HepG2 (cell line): ENCODE data around the gene PTPRF. TPM values are rescaled to one million over a fixed set of nuclear protein-coding genes. Genes with fewer than 3 reads are reported as not detected.

Source experiments
- ATAC-seq: fragments of 200-7000 bp; cut with Tn5 transposase; 3 replicates; pipeline ENCODE4 v1.9.1; 2020; ENCODE audit warnings: mild to moderate bottlenecking, moderate library complexity
- BruUV-seq: library from RNA; stranded (reverse); fragments of 400-500 nt; replicated peaks from 2 replicates; lab custom pipeline; 2021; lab: Mats Ljungman, UMichigan
- CTCF ChIA-PET: fragments of 300-600 bp; formaldehyde crosslinking; extraction: SDS; loops from one replicate; lab custom pipeline; 2021; ENCODE audit warnings: low total read pairs, inconsistent platforms, low intra/inter-chr PET ratio; lab: Yijun Ruan, JAX
- POLR2A ChIA-PET: fragments of 350-600 bp; sonication (Branson Sonifier 250); formaldehyde crosslinking; loops from one replicate; lab custom pipeline; 2020; ENCODE audit warnings: antibody characterized with exemption, inconsistent platforms; lab: Yijun Ruan, JAX
- DNase-seq: peaks from one replicate; pipeline ENCODE4 v3.0.0-alpha.2; 2015; ENCODE audit warnings: low spot score
- FAIRE-seq: peaks from 3 replicates; lab custom pipeline; 2011; peaks lifted over from hg19 to GRCh38; lab: Jason Lieb, UNC
- H2AFZ ChIP-seq: one replicate; pipeline ENCODE4 v1.6.1; 2011; ENCODE audit warnings: low read length, inconsistent platforms
- H3K27ac ChIP-seq: fragments of 300-600 bp; 3 replicates; pipeline ENCODE4 v1.8.0; 2011; ENCODE audit warnings: mixed run types, mild to moderate bottlenecking, mixed read lengths, low read length, inconsistent platforms; ENCODE audit not compliant: insufficient read depth; ENCODE audit errors: extremely low read length
- H3K27me3 ChIP-seq, 2 experiments: fragments of 200-600 bp in 1 of 2; 2 replicates in 1 of 2; 3 replicates in 1 of 2; pipeline versions ENCODE4 v1.6.0 to v1.8.0; 2011; ENCODE audit warnings: low read length in 2 of 2, mild to moderate bottlenecking in 2 of 2, moderate library complexity in 2 of 2, inconsistent platforms in 1 of 2; ENCODE audit not compliant: insufficient read depth in 2 of 2, control insufficient read depth in 1 of 2
- H3K36me3 ChIP-seq, 2 experiments: fragments of 200-600 bp in 1 of 2; replicated peaks in 1 of 2; 2 replicates in 1 of 2; 3 replicates in 1 of 2; pipeline versions ENCODE4 v1.5.1 to v1.8.0; 2011; ENCODE audit warnings: low read length in 2 of 2, inconsistent platforms in 1 of 2; ENCODE audit not compliant: insufficient read depth in 2 of 2, control insufficient read depth in 1 of 2
- H3K4me1 ChIP-seq: 2 replicates; pipeline ENCODE4 v1.5.1; 2012; ENCODE audit warnings: low read length, inconsistent platforms; ENCODE audit not compliant: insufficient read depth
- H3K4me2 ChIP-seq: 2 replicates; pipeline ENCODE4 v1.6.0; 2011; ENCODE audit warnings: low read depth, low read length, inconsistent platforms
- H3K4me3 ChIP-seq, 3 experiments: fragments of 200-600 bp in 1 of 3; sonication (generic), shearing (Covaris generic) in 1 of 3; replicated peaks in 1 of 3; 2 replicates each; pipeline ENCODE4 v1.5.1; 2011 to 2016; ENCODE audit warnings: low read length in 3 of 3, inconsistent platforms in 2 of 3, low read depth in 2 of 3, mild to moderate bottlenecking in 2 of 3, control low read depth in 1 of 3, mixed read lengths in 1 of 3; ENCODE audit not compliant: insufficient read depth in 1 of 3
- H3K79me2 ChIP-seq: one replicate; pipeline ENCODE4 v1.6.1; 2011; ENCODE audit warnings: low read length, inconsistent platforms; ENCODE audit not compliant: insufficient read depth
- H3K9ac ChIP-seq: 2 replicates; pipeline ENCODE4 v1.6.0; 2011; ENCODE audit warnings: mild to moderate bottlenecking, low read depth, low read length, inconsistent platforms; ENCODE audit not compliant: insufficient read depth
- H3K9me3 ChIP-seq: 2 replicates; pipeline ENCODE4 v1.5.1; 2012; ENCODE audit warnings: mild to moderate bottlenecking, low read length
- H4K20me1 ChIP-seq: 2 replicates; pipeline ENCODE4 v1.6.0; 2011; ENCODE audit warnings: inconsistent platforms, mild to moderate bottlenecking, low read length, moderate library complexity; ENCODE audit not compliant: insufficient read depth
- KDM5B ChIP-seq: sonication (generic); formaldehyde crosslinking; IDR thresholded peaks from 2 replicates; pipeline ENCODE4 v1.4.0; 2020; ENCODE audit warnings: missing genetic modification reagents, mild to moderate bottlenecking, borderline replicate concordance
- PCBP1 ChIP-seq: fragments of 200-400 bp; formaldehyde crosslinking; IDR thresholded peaks from 2 replicates; pipeline ENCODE4 v1.6.1; 2017; ENCODE audit warnings: mild to moderate bottlenecking, low read depth, low read length, borderline replicate concordance
- RAD21 ChIP-seq: fragments of 450-650 bp; formaldehyde crosslinking; IDR thresholded peaks from 2 replicates; pipeline ENCODE4 v1.5.0; 2020; ENCODE audit warnings: mild to moderate bottlenecking
- SMC3 ChIP-seq: IDR thresholded peaks from 2 replicates; pipeline ENCODE4 v1.6.1; 2011; ENCODE audit warnings: low read length, improper control_type of control experiment
- SNAPC2 ChIP-seq: sonication (generic); formaldehyde crosslinking; IDR thresholded peaks from 2 replicates; pipeline ENCODE4 v1.8.1; 2022; ENCODE audit warnings: mild to moderate bottlenecking, missing genetic modification reagents
- STAG1 ChIP-seq: sonication (generic); formaldehyde crosslinking; IDR thresholded peaks from 2 replicates; pipeline ENCODE4 v1.4.0; 2020; ENCODE audit warnings: missing genetic modification reagents
- TAF1 ChIP-seq: sonication (generic); formaldehyde crosslinking; IDR thresholded peaks from 2 replicates; pipeline ENCODE4 v1.4.0; 2020; ENCODE audit warnings: missing genetic modification reagents
- TCF7 ChIP-seq: sonication (generic); IDR thresholded peaks from 2 replicates; pipeline ENCODE4 v1.6.1; 2016; ENCODE audit warnings: antibody characterized with exemption, low read depth
- TEAD3 ChIP-seq: optimal IDR thresholded peaks from 2 replicates; pipeline ENCODE3; 2016; ENCODE audit warnings: borderline replicate concordance
- TMF1 ChIP-seq: sonication (generic); formaldehyde crosslinking; IDR thresholded peaks from 2 replicates; pipeline ENCODE4 v1.8.1; 2022; ENCODE audit warnings: low read depth, missing genetic modification reagents
- ZNF543 ChIP-seq: sonication (generic); formaldehyde crosslinking; IDR thresholded peaks from 2 replicates; pipeline ENCODE4 v1.4.0; 2020; ENCODE audit warnings: mild to moderate bottlenecking, missing genetic modification reagents
- ZNF614 ChIP-seq: IDR thresholded peaks from 2 replicates; pipeline ENCODE4 v1.6.1; 2018; ENCODE audit warnings: missing biosample characterization, missing genetic modification reagents, inconsistent platforms, borderline replicate concordance
- ZNF782 ChIP-seq: sonication (generic); formaldehyde crosslinking; IDR thresholded peaks from 2 replicates; pipeline ENCODE4 v1.4.0; 2020; ENCODE audit warnings: missing genetic modification reagents, mild to moderate bottlenecking, borderline replicate concordance
- WGBS: methylation state at CpG from one replicate; pipeline ENCODE4 v1.1.6; 2017; ENCODE audit warnings: low lambda C conversion rate; 5-methylcytosine and 5-hydroxymethylcytosine counted together
- in situ Hi-C: cut with HindIII; loops from 2 replicates; pipeline ENCODE4 v1.10.0; 2017; ENCODE audit warnings: low pct_unique_long_range_greater_than_20kb; ENCODE audit not compliant: extremely low pct_ligation_motif_present
- intact Hi-C: fragments of 100-400 bp; cut with micrococcal nuclease; formaldehyde crosslinking; loops from one replicate; pipeline ENCODE4 v1.10.0; 2022; ENCODE audit not compliant: unreplicated experiment
- polyA plus RNA-seq, 8 experiments: library from polyadenylated mRNA; depleted of rRNA in 3 of 8; stranded (reverse) in 7 of 8; unstranded in 1 of 8; fragments of >200 nt; fragmentation: Illumina TruSeq in 4 of 8; extraction: Trizol in 4 of 8; gene quantifications; 2 replicates each; pipeline versions ENCODE4 v1.2.1 to v1.2.3, GENCODE V29; 2011 to 2016; ENCODE audit warnings: low read depth in 4 of 8, missing spikeins in 1 of 8, mixed read lengths in 1 of 8; ENCODE audit not compliant: insufficient read depth in 1 of 8
- total RNA-seq, 5 experiments: library from RNA; depleted of rRNA; stranded (reverse); fragments of >200 nt; fragmentation: Illumina TruSeq; extraction: Trizol; gene quantifications; 2 replicates each; pipeline ENCODE4 v1.2.3, GENCODE V29; 2016; ENCODE audit warnings: low read depth in 1 of 5
- TF ChIP-seq, protein P1 (sequence below): sonication (generic); formaldehyde crosslinking; IDR thresholded peaks from 2 replicates; pipeline ENCODE4 v1.5.1; 2020; ENCODE audit warnings: missing genetic modification reagents, mild to moderate bottlenecking, borderline replicate concordance
- TF ChIP-seq, protein P2 (sequence below): sonication (generic); formaldehyde crosslinking; IDR thresholded peaks from 2 replicates; pipeline ENCODE4 v1.5.0; 2020; ENCODE audit warnings: mild to moderate bottlenecking, missing genetic modification reagents, moderate library complexity
- TF ChIP-seq, protein P3 (sequence below): sonication (generic); formaldehyde crosslinking; IDR thresholded peaks from 2 replicates; pipeline ENCODE4 v1.5.1; 2020; ENCODE audit warnings: mild to moderate bottlenecking, missing genetic modification reagents, borderline replicate concordance

Gene PTPRF
- total and polyA plus RNA-seq, 2 of the 13 experiments (the other 11 are each of a cell fraction or from before 2014, with no cell fraction given), result 55.9 to 167 TPM

DNA sequence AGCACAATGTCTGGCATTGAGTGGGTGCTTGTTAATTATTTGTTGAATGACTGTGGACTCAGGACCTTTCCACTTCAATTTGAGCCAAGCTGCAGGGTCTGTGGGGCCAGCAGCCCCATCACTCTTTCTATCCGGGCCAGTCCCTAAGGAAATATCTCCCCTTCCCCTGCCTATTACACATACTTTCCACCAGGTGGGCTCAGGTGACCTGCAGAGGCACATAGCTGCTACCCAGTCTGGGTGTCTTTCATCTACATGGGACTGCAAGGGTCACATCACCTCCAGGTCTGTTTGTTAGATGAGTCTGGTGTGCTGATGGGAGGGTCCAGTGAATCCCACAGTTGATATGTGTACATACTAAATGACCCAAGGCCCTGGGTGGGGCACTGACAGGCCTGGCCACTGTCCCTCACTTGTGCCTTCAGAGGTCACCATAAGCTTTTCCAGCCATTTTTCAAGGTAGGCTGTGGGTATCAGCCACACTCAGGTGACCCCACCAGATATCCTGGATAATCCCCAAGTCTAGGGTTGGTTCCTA is 59.8 kb downstream of the PTPRF start:
- H3K36me3 ChIP-seq, result peaks cover 37 to 76% of the 10 kb centered on the region in 2 experiments

More for the DNA sequence above, 59.8 kb downstream of the PTPRF start:
- 67% methylated on average over 1 of the region's 1 CpG for WGBS
- no peaks in the 10 kb centered on the region for H3K4me1 ChIP-seq
- no peaks in the 10 kb centered on the region for H3K27me3 ChIP-seq
- intact Hi-C loops (loop anchor here (2.0 kb wide), 1 partner anchor 62 kb away; no protein-coding TSS in a partner anchor), in situ Hi-C loops (no loop called here)
- ATAC-seq (peak; percentile 76), DNase-seq (peak; percentile 44), FAIRE-seq (peak; percentile 51)
- CTCF ChIA-PET, result interaction anchor here (1.6 kb wide), 1 partner anchor 62 kb away, joined by 7 read pairs; no protein-coding TSS in a partner anchor
- no peak overlapping the region for H3K9ac ChIP-seq
- no TSS peak for BruUV-seq
- H3K27ac ChIP-seq, result no peak overlapping the region
- POLR2A ChIA-PET, result no interaction called here
- peaks cover 7% of the 10 kb centered on the region; the same call in 1 of the 2 replicates for H4K20me1 ChIP-seq
- TF ChIP-seq TEAD3 (CRISPR knock-in tag), result peak; percentile 99
- TF ChIP-seq KDM5B, result no peak
- no peak for TF ChIP-seq ZNF614
- TF ChIP-seq, protein P1, sequence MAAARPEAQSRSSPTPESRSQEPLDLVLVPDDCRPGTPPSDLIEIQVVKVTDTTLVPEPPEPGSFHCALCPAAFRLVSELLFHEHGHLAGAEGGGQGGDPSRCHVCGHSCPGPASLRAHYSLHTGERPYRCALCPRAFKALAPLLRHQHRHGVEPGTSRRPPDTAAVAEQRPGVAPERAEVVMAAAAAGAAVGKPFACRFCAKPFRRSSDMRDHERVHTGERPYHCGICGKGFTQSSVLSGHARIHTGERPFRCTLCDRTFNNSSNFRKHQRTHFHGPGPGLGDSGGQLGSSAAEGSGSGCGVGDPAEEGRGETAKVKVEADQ (CRISPR knock-in tag), result no peak
- TF ChIP-seq, protein P2, sequence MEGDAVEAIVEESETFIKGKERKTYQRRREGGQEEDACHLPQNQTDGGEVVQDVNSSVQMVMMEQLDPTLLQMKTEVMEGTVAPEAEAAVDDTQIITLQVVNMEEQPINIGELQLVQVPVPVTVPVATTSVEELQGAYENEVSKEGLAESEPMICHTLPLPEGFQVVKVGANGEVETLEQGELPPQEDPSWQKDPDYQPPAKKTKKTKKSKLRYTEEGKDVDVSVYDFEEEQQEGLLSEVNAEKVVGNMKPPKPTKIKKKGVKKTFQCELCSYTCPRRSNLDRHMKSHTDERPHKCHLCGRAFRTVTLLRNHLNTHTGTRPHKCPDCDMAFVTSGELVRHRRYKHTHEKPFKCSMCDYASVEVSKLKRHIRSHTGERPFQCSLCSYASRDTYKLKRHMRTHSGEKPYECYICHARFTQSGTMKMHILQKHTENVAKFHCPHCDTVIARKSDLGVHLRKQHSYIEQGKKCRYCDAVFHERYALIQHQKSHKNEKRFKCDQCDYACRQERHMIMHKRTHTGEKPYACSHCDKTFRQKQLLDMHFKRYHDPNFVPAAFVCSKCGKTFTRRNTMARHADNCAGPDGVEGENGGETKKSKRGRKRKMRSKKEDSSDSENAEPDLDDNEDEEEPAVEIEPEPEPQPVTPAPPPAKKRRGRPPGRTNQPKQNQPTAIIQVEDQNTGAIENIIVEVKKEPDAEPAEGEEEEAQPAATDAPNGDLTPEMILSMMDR (CRISPR knock-in tag), result peak; percentile 66
- TF ChIP-seq SNAPC2 (CRISPR knock-in tag), result no peak
- no peak for TF ChIP-seq TAF1 (CRISPR knock-in tag)
- no peak for TF ChIP-seq ZNF543 (CRISPR knock-in tag)
- TF ChIP-seq STAG1 (CRISPR knock-in tag), result peak; percentile 49
- TF ChIP-seq TMF1 (CRISPR knock-in tag), result no peak
- TF ChIP-seq PCBP1, result no peak
- TF ChIP-seq, protein P3, sequence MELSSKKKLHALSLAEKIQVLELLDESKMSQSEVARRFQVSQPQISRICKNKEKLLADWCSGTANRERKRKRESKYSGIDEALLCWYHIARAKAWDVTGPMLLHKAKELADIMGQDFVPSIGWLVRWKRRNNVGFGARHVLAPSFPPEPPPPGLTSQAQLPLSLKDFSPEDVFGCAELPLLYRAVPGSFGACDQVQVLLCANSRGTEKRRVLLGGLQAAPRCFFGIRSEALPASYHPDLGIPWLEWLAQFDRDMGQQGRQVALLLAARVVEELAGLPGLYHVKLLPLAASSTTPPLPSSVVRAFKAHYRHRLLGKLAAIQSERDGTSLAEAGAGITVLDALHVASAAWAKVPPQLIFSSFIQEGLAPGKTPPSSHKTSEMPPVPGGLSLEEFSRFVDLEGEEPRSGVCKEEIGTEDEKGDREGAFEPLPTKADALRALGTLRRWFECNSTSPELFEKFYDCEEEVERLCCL (CRISPR knock-in tag), result no peak
- peak; percentile 21; the same call in 1 of the 2 replicates for TF ChIP-seq SMC3
- no peak for TF ChIP-seq ZNF782 (CRISPR knock-in tag)
- TF ChIP-seq TCF7, result no peak
- 0 out of 2 replicates have a peak, but pooled peaks have one; percentile 17 for TF ChIP-seq RAD21 (CRISPR knock-in tag)
- no peak overlapping the region for H3K4me3 ChIP-seq
- H3K79me2 ChIP-seq, result no peaks in the 10 kb centered on the region
- H3K4me2 ChIP-seq, result no peak overlapping the region
- H3K9me3 ChIP-seq, result no peaks in the 10 kb centered on the region
- no peak overlapping the region for H2AFZ ChIP-seq
